HK-2 (cell line): ENCODE results near the gene NRXN3.

ENCODE experiments used
- DNase-seq: peaks from one replicate; pipeline ENCODE4 v3.0.0-alpha.2; 2018; ENCODE audit not compliant: unreplicated experiment

The NRXN3 gene

DNA sequence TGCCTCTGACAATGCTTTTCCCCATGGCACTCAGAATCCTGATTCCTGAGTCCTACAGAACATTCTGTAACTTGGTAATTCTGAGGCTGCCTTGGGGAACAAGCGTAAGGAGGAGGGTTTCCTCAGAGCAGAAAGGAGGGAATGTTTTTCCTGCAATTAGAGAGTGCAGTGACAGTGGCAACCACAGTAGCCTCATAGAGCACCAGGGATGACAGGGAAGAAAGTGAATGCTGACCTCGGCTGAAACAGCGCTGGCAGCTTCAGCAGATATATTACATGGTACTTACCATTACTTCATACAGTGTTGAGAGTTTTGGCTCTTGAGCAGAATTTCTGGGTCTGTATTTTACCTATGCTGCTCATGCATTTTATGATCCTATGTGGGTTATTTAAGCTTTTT lies 757.1 kb downstream of the NRXN3 start:
- no peak for DNase-seq

DNA sequence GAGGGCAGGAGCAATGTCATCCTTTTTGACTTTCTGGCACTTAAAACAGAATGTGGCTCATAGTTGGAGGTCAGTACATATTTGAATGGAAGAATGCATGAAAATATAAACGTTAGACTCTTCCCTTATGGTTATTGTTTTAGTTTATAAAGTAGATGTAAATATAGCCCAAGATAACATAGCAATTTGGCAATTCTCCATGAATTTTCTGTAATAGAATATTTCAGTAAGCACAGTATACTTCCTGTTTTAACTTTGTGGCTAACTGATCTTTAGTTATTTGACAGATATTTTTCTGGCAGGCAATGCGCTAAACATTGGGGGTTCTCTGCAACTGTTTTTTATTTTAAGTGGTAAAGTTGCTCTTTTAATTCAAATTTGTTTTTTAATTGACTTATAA lies 763.0 kb downstream of the NRXN3 start:
- DNase-seq: no peak

DNA sequence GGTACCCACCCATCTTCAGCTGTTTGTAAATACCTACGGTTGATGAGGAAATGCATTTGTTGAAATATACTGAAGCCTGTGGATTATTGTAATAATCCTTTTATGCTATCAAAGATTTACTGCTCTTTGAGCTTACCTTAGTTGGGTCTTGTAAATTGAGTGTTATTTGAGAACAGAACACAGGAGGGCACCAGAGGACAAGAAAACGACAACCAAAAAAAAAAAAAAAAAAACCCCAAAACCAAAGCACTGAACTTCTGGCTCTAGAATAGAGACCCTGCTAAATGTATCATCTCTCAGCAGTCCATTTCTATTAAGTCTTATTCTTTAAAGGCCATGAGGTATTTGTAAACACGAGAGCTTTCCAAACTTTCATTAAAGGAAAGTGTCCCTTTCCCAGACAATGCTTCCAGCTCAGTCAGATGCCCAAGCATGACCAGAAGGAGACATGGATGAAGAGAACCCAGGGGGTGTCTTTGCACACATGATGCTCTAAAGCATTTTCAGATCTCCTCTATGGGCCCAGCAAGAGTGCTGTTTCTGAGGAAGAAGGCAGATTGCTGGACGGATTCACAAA lies 763.9 kb downstream of the NRXN3 start:
- DNase-seq: no peak

DNA sequence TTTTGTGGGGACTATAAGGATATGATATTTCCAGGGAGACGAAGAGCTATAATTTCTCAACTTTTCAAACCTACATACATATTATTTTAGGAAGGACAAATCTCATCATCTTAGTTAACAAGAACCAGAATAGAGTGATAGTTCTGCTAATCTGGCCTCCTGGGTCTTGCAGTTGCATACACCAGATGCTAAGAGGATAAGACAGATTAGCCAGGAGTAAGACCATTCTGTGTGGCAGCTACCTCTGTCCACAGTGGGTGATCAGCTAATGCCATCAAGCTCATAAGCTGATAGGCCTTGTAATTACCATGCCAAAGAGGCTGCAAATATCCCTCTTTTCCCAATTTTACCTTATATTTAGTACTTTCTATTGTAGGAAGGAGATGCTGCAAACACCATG lies 776.8 kb downstream of the NRXN3 start:
- DNase-seq: no peak

DNA sequence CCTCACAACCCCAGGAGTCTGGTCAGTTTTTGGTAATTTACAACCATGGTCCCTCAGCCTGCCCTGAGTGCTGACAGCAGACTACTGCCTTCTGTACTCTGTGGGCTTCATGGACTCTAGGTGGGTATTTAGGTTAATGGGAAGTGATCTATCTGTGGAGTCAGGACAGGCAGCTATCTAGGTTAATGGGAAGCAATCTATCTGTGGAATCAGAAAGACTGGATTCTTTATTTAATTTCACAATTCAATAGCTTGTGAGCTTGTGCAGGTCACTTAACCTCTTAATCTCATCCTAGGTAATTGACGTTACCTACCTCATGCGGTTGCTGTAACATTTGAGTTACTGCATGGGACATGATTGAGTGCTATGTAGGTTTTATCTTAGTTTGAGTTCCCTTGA lies 777.5 kb downstream of the NRXN3 start:
- no peak for DNase-seq

DNA sequence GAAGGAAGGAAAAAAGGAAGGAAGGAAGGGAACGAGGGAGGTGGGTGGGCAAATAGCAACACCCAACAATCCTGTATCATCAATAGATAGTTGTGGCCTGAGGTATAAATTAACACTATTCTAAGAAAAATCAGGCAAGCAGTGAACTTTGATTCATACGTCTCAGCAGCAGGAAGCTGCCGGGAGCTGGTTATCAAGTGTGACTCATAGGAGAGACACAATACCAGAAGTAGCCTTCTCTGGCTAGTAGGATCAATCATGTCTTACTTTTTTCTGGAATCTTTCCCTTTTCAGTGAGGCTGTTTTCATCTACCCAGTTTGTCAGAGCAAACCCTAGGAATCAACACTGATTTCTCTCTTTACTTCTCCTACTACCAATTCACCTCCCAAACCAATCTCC lies 780.5 kb downstream of the NRXN3 start:
- no peak for DNase-seq

DNA sequence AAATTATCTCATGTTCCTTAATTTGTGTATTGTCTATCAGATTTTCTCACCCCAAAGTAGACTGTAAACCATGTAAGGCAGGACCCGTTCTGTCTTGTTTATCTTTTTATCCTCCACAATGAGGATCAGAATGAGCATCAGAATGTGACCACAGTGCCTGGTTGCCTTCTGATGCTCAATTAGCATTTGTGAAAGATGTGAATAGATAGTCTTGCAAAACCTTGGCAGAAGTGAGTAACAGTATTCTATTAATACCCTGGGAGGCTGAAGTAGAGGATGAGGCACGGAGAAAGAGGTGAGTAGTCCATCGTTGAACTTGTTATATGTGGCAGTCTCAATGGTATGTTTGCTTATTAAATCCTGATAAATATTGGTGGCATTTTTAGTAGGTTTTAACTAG lies 781.4 kb downstream of the NRXN3 start:
- no peak for DNase-seq

DNA sequence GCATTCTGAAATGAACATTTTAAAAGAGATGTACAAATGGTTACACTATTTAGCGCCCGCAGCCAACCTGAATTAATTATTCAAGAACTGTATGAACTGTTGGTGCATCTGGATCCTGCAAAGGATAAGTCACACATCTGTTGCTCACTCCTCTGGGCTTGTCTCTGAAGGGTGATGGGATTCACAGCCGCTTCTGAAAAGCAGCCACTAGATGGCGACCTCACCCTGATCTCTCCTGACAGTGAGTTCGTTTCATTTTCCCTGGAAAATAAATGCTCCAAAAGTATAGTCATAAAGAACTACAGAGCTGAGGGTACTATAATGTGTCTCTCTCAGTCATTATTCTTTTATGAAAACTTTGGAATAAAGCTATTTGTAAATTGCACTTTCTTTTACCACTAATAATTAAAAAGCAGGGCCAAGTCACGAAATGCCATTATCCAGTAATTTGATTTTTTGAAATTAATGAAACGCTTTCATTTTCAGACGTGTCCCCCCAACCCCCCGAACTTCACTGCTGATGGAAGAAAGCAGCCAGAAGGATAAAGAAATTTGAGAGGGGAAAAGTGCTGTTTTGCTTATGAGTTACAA lies 789.6 kb downstream of the NRXN3 start:
- DNase-seq: peak; percentile 54

DNA sequence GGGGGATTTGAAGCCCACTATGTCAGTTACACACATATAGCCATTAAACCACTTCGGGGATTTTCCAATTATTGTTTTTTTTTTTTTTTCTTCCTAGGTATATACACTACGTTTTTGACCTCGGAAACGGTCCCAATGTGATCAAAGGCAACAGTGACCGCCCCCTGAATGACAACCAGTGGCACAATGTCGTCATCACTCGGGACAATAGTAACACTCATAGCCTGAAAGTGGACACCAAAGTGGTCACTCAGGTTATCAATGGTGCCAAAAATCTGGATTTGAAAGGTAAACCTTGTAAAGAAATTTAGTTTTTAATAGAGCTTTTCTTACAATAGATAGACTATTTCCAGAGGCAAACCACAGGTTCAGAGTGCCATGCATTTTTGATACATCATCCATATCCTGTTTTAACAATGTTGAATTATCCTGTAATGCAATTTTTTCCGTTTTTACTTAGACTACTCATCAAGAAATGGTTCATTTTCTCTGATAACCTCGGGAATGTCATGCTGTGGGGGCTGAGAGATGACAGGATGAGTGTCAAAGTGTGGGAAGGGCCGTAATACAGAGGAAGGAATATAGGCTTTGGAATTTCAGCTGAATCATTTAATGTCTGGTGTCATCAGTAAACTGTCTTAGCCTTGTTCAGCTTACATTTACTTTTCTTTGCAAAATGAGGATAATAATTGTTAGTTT lies 797.1 kb downstream of the NRXN3 start:
- no peak for DNase-seq

DNA sequence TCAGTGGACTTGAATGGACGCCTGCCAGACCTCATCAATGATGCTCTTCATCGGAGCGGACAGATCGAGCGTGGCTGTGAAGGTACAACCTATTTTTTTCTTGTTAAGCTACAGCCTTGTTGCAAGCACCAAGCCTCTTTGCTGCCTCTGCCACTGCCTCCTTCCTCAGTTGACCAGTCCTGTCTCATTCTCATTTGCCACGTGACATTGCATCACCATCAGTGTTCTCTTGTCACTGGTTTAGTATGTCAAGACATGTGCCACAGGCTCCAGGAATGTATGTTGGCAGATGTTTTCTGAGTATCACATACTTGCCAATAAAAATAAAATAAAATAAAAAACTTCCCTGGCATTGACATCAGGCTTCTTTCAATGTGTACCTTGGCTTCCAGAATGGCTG lies 798.1 kb downstream of the NRXN3 start:
- DNase-seq: no peak

DNA sequence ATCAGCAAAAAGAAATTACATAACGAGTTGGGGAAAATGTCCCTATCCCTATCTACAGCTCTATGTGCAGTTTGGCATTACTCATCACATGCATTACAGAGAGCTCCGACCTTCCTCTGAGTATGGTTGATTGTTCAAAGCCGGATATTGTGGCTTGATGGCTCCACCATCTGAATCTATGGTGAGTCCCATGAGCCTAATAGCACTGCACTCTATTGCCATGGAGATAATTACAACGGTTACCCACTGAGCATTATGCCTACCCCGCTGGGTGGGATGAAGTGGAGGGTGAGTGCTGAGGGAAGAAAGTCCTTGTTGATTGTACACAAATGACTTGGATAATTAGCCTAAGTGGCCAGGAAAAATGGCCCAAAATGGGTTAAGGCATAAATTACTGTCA lies 800.5 kb downstream of the NRXN3 start:
- DNase-seq: no peak

DNA sequence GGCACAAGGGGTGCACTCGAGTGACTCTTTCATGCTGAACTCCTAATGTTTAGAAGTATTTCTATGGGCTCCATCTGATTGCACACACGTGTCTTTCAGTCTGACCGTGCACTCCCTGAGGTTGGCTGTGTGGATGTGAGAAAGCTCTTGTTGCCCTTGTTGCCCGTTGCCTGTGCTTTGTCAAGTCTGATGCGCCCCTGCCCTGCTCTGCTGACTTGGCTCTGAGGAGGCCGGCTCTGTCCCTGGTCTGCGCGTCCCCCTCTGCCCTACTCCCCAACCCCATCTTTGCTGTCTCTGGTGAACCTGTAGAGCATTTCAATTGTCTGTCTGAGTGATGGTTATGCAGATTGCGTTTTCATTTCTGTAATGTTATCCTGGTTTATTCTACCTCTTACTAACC lies 802.3 kb downstream of the NRXN3 start:
- no peak for DNase-seq

DNA sequence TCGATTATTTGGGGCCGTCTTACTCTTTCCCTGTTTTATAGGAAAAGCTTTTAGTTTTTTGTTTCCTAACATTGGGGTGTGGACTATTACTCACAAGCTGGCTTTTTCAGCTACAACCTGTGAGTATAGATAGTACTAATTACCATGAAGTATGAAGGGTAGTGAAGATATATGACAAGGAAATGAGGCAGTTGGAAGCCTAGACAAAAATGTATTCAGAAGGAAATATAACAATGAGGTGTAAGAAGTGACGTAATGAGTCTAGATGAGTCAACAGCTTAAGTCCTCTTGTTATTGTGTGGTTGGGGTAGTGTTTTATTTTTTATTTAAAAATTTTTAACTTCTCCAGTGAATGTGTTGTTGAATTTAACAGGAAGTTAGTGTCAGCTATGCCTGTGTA lies 804.5 kb downstream of the NRXN3 start:
- no peak for DNase-seq

DNA sequence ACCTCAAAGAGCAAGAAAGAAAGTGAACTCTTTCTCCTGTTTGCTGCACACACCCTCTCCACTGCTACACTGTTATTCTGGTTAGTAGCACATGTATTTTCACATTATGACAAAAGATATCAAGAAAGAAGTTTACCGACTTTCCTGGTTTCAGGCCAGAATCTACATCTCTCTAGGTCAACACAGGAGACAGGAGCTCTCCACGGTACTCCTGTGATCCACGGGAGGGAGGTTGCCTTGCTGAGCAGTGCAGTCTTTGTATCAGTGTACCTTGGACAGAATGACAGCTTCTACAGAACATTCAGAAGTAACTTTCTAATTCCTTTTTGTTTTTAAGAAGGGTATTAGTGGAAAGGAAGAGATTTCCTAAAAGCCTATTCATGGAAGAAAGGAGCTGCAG lies 805.6 kb downstream of the NRXN3 start:
- DNase-seq: no peak

DNA sequence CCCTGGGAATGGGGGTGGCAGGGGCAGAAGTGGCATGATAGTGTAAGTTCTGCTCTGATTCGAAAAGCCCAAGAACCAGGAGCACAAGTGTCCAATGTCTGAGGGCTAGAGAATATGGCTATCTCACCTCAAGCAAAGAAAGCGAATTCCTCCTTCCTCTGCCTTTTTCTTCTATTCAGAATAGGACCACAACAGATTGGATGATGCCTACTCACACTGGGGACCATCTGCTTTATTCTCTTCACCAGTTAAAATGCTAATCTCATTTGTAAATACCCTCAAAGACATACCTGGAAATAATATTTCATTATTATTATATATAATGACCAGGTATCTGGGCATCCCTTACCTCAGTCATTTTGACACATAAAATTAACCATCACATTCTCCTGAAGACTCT lies 808.7 kb downstream of the NRXN3 start:
- DNase-seq: no peak

DNA sequence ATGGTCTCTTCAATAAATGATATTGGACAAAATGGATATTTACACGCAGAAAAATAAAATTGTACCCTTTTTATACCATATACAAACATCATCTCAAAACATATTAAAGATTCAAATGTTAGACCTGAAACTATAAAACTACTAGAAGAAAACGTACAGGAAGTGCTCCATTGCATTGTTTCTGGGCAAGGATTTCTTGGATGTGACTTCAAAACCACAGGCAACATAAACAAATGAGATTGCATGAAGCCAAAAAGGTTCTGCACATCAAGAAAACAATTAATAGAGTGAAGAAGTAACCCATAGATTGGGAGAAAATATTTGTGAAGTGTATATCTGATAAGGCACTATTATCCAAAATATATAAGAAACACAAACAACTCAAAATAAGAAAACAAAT lies 812.4 kb downstream of the NRXN3 start:
- no peak for DNase-seq

DNA sequence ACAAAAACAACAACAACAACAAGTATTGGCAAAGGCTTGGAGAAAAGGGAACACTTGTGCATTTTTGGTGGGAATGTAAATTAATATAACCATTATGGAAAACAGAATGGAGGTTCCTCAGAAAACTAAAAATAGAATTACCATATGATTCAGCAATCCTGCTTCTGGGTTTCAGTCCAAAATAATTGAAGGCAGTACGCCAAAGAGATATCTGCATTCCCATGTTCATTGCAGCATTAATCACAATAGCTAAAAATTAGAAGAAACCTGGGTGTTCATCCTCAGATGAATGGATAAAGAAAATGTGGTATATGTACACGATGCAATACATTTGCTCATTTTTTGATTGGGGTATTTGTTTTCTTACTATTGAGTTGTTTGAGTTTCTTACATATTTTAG lies 813.0 kb downstream of the NRXN3 start:
- no peak for DNase-seq

DNA sequence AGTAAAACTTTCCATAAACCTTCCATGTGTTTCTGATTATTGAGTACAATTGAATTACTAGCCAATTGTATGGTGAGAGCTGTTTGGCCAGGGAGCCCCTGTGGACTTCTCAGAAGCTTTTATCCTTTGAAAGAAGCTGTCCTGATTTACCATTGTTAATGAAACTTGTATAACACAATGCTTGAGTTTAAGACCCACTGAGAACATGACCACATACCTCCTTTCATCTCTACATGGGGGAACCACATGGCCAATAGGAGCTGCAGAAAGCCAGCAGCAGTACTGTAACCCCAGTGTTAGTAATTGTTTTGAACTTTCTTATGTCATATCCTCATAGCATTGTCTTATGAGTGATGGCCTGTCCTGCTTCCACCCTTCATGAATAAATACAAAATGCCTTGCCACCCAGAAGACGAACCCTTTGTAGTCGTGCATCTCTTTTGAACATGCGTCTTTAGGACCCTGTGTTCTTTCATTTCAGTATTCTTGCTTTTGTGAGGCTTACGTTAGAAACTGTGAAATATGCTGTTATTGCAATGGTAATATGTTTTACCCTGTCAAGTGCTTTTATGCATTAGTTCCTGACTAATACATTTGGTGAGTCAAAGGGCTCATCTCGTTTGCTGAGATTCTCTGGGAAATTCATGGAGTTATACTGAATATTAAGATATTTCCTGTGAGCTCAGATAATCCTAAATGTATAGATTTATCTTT lies 815.7 kb downstream of the NRXN3 start:
- no peak for DNase-seq

DNA sequence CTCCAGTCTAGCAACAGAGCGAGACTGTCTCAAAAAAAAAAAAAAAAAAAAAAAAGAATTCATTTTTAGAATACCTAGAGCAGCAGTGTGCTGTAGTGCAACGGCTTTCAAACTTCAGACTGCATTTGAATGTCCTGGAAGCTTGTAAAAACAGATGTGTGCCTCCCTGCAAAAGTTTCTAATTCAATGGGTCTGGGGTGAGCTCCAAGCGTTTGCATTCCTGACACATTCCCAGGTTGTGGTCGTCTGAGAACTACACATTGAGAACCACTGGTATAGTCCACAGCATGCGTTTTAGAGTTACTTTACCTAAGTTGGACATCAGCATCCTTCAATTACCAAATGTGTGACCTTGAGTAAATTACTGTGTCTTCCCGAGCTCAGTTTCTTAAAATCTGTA lies 816.8 kb downstream of the NRXN3 start:
- DNase-seq: no peak

DNA sequence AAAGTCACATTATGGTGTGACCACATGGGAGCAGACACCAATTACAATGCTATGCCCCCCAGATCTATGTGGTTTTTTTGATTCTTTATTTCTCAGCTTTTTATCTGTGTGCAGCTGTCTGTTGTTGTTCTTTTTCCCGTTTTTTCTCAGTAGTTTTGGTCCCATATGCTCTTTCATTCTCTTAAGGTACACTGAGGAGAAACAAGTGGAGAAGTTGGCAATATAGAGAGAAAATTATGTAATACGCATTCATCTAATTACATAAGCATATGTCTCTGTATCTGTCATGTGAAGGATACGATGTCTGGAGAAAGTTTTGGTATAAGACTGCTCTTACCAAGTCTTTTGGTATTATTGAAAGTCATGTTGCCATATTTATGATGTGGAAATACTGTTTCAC lies 819.0 kb downstream of the NRXN3 start:
- no peak for DNase-seq

DNA sequence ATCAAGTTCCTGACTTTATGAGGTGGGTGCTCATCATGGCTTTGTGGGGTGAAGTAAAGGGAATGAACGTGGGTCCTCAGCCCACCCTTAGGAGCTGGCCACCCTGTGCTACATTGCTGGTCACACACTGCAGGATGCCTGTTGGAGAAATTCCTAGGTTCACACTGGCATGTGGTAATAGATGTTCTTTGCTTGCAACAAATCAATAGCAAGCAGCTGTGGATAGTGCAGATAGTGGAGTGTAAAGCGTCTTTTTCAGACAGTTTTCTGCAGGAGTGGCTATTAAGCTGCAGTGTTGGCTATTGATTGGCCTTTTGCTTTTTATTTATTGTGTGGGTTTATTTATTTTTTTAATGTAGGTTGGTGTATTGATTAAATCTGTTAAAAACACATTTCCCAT lies 822.7 kb downstream of the NRXN3 start:
- DNase-seq: no peak

DNA sequence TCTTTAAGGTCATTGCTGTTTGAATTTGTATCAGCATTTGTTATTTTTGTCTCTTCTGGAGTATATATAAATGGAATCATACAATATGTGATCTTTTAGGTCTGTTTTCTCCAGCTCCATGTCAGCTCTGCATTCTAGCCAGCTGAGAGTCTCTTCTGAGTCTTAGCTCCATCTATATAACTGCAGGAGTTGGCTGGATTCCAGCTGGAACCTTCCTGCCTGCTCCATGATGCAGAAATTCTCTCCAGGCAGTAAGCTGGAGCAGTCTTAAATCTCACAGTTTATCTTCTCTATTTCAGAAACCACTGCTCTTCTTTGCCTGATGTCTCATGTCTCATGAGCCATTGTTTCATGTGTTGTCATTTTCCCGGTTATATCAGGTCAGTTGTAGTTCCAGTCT lies 827.6 kb downstream of the NRXN3 start:
- no peak for DNase-seq

DNA sequence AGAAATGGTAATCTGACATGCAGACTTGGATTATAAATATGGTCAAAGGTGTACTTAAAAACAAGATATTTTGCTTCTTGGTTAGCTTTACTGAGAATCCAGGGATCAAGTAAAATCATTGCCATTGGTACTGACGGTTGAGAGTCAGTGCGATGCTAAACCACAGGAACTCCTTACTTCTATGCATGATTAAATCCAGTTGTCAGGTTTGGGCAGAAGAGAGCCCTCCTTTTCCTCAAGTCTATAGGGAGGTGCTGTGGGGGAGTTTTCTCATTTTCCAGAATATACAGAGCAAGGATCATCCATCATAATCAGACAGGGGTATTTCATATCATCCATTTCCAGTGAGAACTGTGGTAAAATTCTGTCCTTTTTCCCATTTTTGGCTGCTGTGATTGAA lies 839.1 kb downstream of the NRXN3 start:
- no peak for DNase-seq
